HG03095 (cell line): Measurements from ENCODE around the gene DLK1.

ENCODE experiments used
- ATAC-seq: cut with Tn5 transposase; IDR thresholded peaks from one replicate; pipeline ENCODE4 v1.9.1; 2021; ENCODE audit warnings: moderate library complexity; ENCODE audit not compliant: unreplicated experiment

DLK1 gene

DNA sequence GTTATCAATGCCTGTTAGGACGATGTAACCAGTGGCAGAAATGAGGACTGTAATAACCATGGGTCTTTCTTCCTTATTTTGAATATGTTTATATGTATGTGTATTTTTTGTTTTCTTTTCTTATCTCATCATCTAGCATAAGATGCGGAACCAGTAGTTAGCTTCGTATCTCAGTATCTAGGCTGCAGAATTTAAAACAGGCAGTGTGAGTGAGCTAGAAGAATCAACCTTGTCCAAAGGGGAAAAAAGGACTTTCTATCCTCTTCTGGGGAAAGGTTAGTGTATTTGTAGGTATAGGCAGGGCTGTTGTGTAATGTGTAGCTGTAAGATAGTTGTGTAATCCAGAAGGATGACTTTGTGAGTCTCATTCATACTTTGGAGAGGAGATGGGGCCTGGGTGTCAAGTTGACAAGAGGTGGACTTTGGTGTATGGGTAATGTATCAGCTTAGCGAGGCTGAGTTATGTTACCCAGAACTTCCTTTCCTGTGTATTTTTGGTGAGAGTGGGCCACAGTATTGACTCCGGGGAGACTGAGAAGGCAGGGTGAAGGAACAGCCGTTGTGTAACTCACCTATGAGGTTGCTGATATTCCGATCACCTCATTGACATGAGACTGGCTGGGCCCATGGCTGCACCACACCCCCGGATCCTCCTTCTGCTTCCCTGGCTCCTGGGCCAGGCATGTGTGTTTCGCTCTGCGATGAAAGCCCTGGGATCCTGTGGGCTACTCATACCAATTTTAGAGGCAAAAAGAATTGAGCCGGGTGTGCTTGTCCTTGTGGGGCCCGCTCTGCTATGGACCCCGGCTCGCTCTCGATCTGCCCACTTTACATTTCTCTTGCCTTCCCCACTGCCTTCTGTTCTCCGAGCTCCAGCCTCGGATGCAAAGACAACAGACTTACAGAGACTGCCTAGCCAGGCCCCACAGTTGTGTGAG, 24.3 kb downstream of the DLK1 start:
- no peak for ATAC-seq

- no peak for ATAC-seq
Observed at GRCh38 chr14:100754020-100754419, 27.3 kb downstream of the DLK1 start.

DNA sequence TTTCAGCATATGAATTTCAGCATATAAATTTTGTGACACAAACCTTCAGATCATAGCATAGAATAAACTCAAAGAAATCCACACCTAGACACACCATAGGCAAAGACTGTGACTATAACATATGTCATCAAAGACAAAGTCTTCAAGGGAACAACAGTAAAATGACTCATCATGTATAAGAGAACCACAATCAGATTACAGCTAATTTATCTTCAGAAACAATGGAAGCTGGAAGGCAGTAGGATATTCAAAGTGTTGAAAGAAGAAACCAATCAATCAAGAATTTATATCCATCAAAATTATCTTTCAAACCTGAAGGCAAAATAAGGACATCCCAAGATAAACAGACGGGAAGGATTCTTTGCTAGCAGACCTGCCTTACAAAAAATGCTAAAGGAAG, 29.0 kb downstream of the DLK1 start:
- no peak for ATAC-seq

GRCh38 chr14:100761481-100761880, 34.8 kb downstream of the DLK1 start:
- no peak for ATAC-seq

- no peak for ATAC-seq
Observed at GRCh38 chr14:100762089-100762515, 35.4 kb downstream of the DLK1 start.

- ATAC-seq = no peak
Observed at GRCh38 chr14:100762901-100763300, 36.2 kb downstream of the DLK1 start.

DNA sequence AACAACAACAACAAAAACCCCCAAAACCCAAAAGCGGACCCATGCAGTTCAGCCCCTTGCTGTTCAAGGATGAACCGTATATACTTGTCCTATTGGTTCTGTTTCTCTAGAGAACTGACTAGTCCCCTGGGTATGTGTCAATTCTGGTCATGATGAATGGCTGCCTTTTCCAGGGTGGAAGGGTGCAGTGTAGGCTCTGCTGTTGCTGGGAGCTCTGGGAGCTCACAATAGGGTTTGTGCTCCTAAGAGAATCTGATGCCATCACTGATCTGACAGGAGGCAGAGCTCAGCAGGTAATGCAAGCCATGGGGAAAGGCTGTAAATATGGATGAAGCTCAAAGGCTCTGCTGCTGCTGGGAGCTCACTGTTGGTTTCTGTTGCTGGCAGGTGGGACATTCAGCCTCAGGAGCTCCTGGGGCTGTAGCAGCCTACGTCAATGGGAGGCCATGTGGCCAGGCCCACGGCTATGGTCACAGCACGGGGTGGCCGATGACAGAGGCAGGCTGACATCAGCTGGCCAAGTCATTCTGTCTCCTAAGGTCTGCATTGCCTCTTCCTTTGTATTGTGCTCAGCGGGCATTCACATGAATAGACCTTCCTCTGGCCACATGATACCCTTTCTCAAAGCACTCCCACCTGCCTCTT, 37.9 kb downstream of the DLK1 start:
- no peak for ATAC-seq

- no peak for ATAC-seq
Observed at GRCh38 chr14:100765296-100765695, 38.6 kb downstream of the DLK1 start.

GRCh38 chr14:100765991-100766390, 39.3 kb downstream of the DLK1 start:
- ATAC-seq = no peak

DNA sequence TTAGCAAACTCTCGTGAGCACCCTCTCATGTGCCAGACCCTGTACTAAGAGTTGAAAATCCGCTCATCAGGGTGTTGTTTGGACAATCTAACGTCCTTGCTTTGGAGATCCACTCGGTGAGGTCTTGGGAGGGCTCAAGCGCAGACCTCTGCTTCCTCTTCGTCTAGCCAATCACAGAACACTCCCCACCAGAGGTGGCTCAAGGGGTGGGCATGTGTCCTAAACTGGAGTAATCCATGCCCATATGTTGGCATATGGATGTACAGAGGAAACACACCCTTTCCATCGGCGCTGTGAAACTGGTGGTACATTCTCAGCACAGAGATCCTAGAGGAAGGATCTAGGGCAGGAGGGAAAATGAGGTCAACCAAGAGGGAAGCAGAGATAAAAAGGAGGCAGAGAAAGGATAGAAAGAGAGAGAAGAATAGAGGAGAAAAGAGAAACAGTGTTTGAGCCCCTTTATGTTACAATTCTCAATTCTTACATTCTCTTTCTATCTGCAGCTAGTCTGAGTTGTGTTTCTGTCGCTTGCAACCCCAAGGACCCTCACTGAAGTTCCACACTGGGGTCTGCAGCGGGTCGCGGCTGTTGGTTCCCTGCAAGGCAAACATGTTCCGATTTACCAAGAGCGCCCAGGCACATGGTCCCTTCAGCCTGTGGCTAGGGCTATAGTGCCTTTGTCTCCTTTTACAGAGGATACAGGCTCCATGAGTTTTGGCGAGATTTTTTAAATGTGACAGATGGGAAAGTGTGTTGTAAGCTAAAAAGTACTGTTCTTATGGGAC, 40.5 kb downstream of the DLK1 start:
- ATAC-seq = no peak

- ATAC-seq = no peak
Observed at GRCh38 chr14:100767788-100768536, 41.3 kb downstream of the DLK1 start.

DNA sequence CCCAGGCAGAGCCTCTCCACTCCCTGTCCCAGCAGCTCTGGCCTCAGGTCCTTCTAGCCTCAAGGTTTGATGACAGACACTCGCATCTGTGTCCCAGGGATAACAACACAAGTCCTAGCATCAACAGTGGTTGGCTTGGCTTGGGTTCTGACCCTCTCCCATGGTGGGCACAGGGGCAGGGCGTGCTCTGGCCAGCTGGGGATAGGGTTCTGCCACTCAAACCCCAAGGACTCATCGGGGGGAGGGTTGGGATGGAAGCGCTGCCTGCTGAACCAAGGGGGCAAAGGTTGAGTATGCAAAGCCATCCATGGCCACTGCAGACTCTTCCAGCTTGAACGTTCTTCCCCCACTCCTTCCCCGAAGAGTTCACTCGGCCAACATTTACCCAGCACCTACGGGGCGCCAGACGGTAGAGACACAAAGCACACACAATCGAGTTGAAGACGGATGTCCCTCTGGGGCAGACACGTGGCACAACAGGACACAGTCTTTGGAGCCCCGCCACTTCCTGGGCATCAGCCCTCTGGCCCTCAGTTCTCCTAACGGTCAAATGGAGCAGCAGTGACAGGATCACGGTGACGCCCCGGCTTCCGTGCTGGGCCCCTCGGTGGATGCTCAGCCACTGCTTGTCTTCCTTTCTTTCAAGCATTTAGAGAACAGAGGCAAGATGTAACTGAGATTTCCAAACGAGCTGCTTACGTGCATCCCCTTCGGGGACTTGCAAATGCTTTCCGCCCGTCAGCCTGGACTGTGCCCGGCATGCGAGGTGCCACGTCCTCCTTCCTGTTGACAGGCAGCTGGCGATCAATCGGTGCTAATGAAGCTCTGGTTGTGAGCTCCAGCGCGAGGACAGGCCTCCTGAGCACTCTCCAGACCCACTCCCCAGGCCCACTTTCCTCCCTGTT, 42.6 kb downstream of the DLK1 start:
- ATAC-seq = no peak

- no peak for ATAC-seq
Observed at GRCh38 chr14:100770046-100770445, 43.4 kb downstream of the DLK1 start.

DNA sequence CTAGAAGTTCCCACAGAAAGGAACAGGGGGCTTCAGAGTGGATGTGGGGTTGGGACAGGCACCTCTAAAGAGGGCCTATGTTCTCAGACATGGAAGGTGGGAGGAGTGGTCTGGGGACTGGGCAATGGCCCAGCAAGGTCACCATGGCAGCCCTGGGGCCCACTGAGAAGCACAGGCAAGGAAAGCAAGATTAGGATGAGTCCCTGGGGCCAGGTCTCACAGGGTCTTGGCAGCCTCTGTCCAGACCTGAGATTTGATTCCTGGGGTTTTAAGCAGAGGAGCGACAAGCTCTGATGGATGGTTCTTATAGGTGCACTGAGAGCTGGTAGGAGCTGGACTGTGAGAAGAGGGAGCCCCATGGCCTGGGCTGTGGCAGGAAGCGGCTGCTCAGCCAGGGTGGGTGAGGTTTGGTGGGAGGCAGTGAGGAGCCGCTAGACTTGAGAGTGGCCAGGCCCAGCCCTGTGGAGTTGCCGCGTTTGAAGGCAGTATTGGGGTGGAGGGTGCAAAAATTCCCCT, 44.0 kb downstream of the DLK1 start:
- no peak for ATAC-seq

GRCh38 chr14:100771121-100771800, 44.6 kb downstream of the DLK1 start:
- ATAC-seq = no peak

GRCh38 chr14:100772607-100773165, 46.0 kb downstream of the DLK1 start:
- no peak for ATAC-seq

DNA sequence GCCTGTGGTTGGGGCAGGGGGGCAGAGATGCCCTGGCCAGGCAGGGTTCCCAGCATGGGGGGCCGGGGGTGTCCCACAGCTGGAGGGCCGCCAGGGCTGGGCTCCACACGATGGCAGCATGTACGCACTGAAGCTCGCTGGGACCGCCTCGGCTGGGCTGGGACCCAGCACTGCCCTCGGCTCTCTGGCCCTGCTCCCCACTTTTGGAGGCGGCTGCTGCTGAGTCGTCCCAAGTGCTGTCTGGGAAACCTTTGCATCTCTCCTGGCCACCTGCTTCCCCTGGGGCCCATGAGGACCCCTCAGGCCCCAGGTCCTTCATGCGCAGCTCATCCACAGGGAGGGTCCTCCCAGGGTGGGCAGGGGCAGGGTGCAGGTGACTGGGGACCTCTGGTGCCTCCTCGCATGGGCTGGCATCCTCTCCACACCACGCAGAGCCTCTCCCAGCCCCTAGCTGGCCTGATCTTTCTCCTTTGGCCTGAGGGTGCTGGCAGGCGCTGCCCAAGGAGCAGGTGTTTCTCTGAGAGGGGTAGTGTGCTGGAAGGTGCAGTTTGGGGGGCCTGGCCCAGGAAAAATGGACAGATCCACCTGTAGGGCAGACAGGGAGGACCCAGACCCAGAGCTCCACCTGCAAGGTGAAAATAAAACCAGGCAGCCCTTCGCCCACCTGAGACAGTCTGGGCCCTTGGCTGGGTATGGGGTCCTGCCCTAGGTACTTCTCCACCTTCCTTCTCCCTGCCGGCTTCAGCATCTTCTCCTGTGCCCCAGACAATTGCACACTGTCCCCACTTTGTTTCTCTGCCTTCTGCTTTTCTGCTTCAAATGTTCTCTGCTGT, 46.9 kb downstream of the DLK1 start:
- no peak for ATAC-seq

- ATAC-seq = no peak
Observed at GRCh38 chr14:100774164-100774537, 47.5 kb downstream of the DLK1 start.
